HepG2 (cell line): ENCODE data around the gene ADCY9. TPM values are rescaled to one million over a fixed set of nuclear protein-coding genes. Genes with fewer than 3 reads are reported as not detected.

Source experiments
- CCAR2 ChIP-seq: fragments of 200-400 bp; formaldehyde crosslinking; optimal IDR thresholded peaks from 2 replicates; pipeline ENCODE3; 2018; ENCODE audit warnings: low read depth, mild to moderate bottlenecking, low read length, moderate library complexity
- CREB1 ChIP-seq, 2 experiments: fragments of 450-650 bp in 1 of 2; IDR thresholded peaks; 2 replicates each; pipeline ENCODE4 v1.6.1; 2016 to 2017; ENCODE audit warnings: control low read depth in 1 of 2, mild to moderate bottlenecking in 1 of 2, missing compliant biosample characterization in 1 of 2, missing genetic modification characterization in 1 of 2
- ELF1 ChIP-seq: sonication (generic); formaldehyde crosslinking; IDR thresholded peaks from 2 replicates; pipeline ENCODE4 v1.4.0; 2020; ENCODE audit warnings: missing genetic modification reagents
- FOXM1 ChIP-seq: sonication (generic); formaldehyde crosslinking; IDR thresholded peaks from 2 replicates; pipeline ENCODE4 v1.5.0; 2020; ENCODE audit warnings: missing genetic modification reagents
- GABPB1 ChIP-seq: IDR thresholded peaks from 2 replicates; pipeline ENCODE4 v1.6.1; 2016; ENCODE audit warnings: mild to moderate bottlenecking, missing genetic modification reagents, moderate library complexity, missing compliant biosample characterization
- KAT7 ChIP-seq: IDR thresholded peaks from 2 replicates; pipeline ENCODE4 v1.6.1; 2018; ENCODE audit warnings: borderline replicate concordance, missing compliant biosample characterization
- MTA3 ChIP-seq: sonication (generic); formaldehyde crosslinking; IDR thresholded peaks from 2 replicates; pipeline ENCODE4 v1.4.0; 2020; ENCODE audit warnings: missing genetic modification reagents
- ONECUT2 ChIP-seq: sonication (generic); formaldehyde crosslinking; IDR thresholded peaks from 2 replicates; pipeline ENCODE4 v1.4.0; 2020; ENCODE audit warnings: missing genetic modification reagents
- PCBP2 ChIP-seq: fragments of 200-400 bp; formaldehyde crosslinking; optimal IDR thresholded peaks from 2 replicates; pipeline ENCODE3; 2018; ENCODE audit warnings: low read length, low read depth; ENCODE audit not compliant: poor library complexity, severe bottlenecking
- TOE1 ChIP-seq: sonication (generic); formaldehyde crosslinking; IDR thresholded peaks from 2 replicates; pipeline ENCODE4 v1.4.0; 2020; ENCODE audit warnings: mild to moderate bottlenecking, missing genetic modification reagents
- ZFP1 ChIP-seq: IDR thresholded peaks from 2 replicates; pipeline ENCODE4 v1.6.1; 2016
- ZNF329 ChIP-seq: sonication (generic); formaldehyde crosslinking; IDR thresholded peaks from 2 replicates; pipeline ENCODE4 v1.9.0; 2021; ENCODE audit warnings: low read depth, mild to moderate bottlenecking, missing genetic modification reagents
- ZNF501 ChIP-seq: sonication (generic); formaldehyde crosslinking; IDR thresholded peaks from 2 replicates; pipeline ENCODE4 v1.5.1; 2020; ENCODE audit warnings: mild to moderate bottlenecking, moderate library complexity, missing genetic modification reagents
- polyA plus RNA-seq, 8 experiments: library from polyadenylated mRNA; depleted of rRNA in 3 of 8; stranded (reverse) in 7 of 8; unstranded in 1 of 8; fragments of >200 nt; fragmentation: Illumina TruSeq in 4 of 8; extraction: Trizol in 4 of 8; gene quantifications; 2 replicates each; pipeline versions ENCODE4 v1.2.1 to v1.2.3, GENCODE V29; 2011 to 2016; ENCODE audit warnings: low read depth in 4 of 8, missing spikeins in 1 of 8, mixed read lengths in 1 of 8; ENCODE audit not compliant: insufficient read depth in 1 of 8
- total RNA-seq, 5 experiments: library from RNA; depleted of rRNA; stranded (reverse); fragments of >200 nt; fragmentation: Illumina TruSeq; extraction: Trizol; gene quantifications; 2 replicates each; pipeline ENCODE4 v1.2.3, GENCODE V29; 2016; ENCODE audit warnings: low read depth in 1 of 5
- TF ChIP-seq, protein P1 (sequence below): sonication (generic); formaldehyde crosslinking; IDR thresholded peaks from 2 replicates; pipeline ENCODE4 v1.5.0; 2020; ENCODE audit warnings: missing genetic modification reagents
- TF ChIP-seq, protein P2 (sequence below): sonication (generic); formaldehyde crosslinking; IDR thresholded peaks from 2 replicates; pipeline ENCODE4 v1.4.0; 2020; ENCODE audit warnings: missing genetic modification reagents, borderline replicate concordance
- TF ChIP-seq, protein P3 (sequence below): sonication (generic); formaldehyde crosslinking; IDR thresholded peaks from 2 replicates; pipeline ENCODE4 v1.5.0; 2020; ENCODE audit warnings: mild to moderate bottlenecking, missing genetic modification reagents
- TF ChIP-seq, protein P4 (sequence below): sonication (generic); formaldehyde crosslinking; IDR thresholded peaks from 2 replicates; pipeline ENCODE4 v1.4.0; 2020; ENCODE audit warnings: missing genetic modification reagents, borderline replicate concordance
- TF ChIP-seq, protein P5 (sequence below): sonication (generic); formaldehyde crosslinking; IDR thresholded peaks from 2 replicates; pipeline ENCODE4 v1.5.0; 2020; ENCODE audit warnings: mild to moderate bottlenecking, missing genetic modification reagents, borderline replicate concordance

ADCY9 gene
- total and polyA plus RNA-seq, 2 of the 13 experiments (the other 11 are each of a cell fraction or from before 2014, with no cell fraction given), result 11.2 to 13.9 TPM

DNA sequence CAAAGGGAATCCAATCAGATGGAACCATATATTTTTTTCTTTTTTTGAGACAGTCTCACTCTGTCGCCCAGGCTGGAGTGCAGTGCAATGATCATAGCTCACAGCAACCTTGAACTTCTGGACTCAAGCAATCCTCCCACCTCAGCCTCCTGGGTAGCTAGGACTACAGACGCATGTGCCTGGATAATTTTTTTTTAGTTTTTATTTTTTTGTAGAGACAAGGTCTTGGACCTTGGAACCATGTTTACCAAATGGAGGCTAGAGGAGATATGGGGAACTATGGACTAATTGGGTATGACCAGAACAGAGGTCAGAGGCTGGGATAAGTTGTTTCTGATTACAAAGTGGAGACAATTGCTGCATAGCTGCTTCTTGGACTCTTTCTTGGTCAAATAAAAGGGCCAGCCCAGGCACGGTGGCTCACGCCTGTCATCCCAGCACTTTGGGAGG, 41.2 kb upstream of the ADCY9 start (continued):
- TF ChIP-seq, protein P1, sequence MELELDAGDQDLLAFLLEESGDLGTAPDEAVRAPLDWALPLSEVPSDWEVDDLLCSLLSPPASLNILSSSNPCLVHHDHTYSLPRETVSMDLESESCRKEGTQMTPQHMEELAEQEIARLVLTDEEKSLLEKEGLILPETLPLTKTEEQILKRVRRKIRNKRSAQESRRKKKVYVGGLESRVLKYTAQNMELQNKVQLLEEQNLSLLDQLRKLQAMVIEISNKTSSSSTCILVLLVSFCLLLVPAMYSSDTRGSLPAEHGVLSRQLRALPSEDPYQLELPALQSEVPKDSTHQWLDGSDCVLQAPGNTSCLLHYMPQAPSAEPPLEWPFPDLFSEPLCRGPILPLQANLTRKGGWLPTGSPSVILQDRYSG (CRISPR knock-in tag), result no peak
- 0 out of 2 replicates have a peak, but pooled peaks have one; percentile 36 for TF ChIP-seq KAT7 (CRISPR knock-in tag)
- no peak for TF ChIP-seq PCBP2
- TF ChIP-seq ZNF329, result no peak
- TF ChIP-seq GABPB1 (CRISPR knock-in tag), result no peak
- TF ChIP-seq TOE1 (CRISPR knock-in tag), result no peak
- TF ChIP-seq, protein P2, sequence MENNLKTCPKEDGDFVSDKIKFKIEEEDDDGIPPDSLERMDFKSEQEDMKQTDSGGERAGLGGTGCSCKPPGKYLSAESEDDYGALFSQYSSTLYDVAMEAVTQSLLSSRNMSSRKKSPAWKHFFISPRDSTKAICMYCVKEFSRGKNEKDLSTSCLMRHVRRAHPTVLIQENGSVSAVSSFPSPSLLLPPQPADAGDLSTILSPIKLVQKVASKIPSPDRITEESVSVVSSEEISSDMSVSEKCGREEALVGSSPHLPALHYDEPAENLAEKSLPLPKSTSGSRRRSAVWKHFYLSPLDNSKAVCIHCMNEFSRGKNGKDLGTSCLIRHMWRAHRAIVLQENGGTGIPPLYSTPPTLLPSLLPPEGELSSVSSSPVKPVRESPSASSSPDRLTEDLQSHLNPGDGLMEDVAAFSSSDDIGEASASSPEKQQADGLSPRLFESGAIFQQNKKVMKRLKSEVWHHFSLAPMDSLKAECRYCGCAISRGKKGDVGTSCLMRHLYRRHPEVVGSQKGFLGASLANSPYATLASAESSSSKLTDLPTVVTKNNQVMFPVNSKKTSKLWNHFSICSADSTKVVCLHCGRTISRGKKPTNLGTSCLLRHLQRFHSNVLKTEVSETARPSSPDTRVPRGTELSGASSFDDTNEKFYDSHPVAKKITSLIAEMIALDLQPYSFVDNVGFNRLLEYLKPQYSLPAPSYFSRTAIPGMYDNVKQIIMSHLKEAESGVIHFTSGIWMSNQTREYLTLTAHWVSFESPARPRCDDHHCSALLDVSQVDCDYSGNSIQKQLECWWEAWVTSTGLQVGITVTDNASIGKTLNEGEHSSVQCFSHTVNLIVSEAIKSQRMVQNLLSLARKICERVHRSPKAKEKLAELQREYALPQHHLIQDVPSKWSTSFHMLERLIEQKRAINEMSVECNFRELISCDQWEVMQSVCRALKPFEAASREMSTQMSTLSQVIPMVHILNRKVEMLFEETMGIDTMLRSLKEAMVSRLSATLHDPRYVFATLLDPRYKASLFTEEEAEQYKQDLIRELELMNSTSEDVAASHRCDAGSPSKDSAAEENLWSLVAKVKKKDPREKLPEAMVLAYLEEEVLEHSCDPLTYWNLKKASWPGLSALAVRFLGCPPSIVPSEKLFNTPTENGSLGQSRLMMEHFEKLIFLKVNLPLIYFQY (CRISPR knock-in tag), result no peak
- TF ChIP-seq CREB1 (IDR thresholded peaks at IDR 0.05), result no peak
- 0 out of 2 replicates have a peak, but pooled peaks have one; percentile 6 for TF ChIP-seq CREB1 (CRISPR knock-in tag; IDR thresholded peaks at IDR 0.05)
- no peak; the same call in 1 of the 2 replicates for TF ChIP-seq ELF1 (CRISPR knock-in tag)
- TF ChIP-seq ZFP1 (CRISPR knock-in tag), result no peak
- TF ChIP-seq CCAR2, result no peak
- TF ChIP-seq, protein P3, sequence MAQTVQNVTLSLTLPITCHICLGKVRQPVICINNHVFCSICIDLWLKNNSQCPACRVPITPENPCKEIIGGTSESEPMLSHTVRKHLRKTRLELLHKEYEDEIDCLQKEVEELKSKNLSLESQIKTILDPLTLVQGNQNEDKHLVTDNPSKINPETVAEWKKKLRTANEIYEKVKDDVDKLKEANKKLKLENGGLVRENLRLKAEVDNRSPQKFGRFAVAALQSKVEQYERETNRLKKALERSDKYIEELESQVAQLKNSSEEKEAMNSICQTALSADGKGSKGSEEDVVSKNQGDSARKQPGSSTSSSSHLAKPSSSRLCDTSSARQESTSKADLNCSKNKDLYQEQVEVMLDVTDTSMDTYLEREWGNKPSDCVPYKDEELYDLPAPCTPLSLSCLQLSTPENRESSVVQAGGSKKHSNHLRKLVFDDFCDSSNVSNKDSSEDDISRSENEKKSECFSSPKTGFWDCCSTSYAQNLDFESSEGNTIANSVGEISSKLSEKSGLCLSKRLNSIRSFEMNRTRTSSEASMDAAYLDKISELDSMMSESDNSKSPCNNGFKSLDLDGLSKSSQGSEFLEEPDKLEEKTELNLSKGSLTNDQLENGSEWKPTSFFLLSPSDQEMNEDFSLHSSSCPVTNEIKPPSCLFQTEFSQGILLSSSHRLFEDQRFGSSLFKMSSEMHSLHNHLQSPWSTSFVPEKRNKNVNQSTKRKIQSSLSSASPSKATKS, result no peak
- TF ChIP-seq ONECUT2, result no peak
- no peak for TF ChIP-seq MTA3 (CRISPR knock-in tag)
- TF ChIP-seq, protein P4, sequence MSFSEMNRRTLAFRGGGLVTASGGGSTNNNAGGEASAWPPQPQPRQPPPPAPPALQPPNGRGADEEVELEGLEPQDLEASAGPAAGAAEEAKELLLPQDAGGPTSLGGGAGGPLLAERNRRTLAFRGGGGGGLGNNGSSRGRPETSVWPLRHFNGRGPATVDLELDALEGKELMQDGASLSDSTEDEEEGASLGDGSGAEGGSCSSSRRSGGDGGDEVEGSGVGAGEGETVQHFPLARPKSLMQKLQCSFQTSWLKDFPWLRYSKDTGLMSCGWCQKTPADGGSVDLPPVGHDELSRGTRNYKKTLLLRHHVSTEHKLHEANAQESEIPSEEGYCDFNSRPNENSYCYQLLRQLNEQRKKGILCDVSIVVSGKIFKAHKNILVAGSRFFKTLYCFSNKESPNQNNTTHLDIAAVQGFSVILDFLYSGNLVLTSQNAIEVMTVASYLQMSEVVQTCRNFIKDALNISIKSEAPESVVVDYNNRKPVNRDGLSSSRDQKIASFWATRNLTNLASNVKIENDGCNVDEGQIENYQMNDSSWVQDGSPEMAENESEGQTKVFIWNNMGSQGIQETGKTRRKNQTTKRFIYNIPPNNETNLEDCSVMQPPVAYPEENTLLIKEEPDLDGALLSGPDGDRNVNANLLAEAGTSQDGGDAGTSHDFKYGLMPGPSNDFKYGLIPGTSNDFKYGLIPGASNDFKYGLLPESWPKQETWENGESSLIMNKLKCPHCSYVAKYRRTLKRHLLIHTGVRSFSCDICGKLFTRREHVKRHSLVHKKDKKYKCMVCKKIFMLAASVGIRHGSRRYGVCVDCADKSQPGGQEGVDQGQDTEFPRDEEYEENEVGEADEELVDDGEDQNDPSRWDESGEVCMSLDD (CRISPR knock-in tag), result no peak
- 0 out of 2 replicates have a peak, but pooled peaks have one; percentile 31 for TF ChIP-seq ZNF501 (CRISPR knock-in tag)
- TF ChIP-seq FOXM1 (CRISPR knock-in tag), result no peak
- TF ChIP-seq, protein P5, sequence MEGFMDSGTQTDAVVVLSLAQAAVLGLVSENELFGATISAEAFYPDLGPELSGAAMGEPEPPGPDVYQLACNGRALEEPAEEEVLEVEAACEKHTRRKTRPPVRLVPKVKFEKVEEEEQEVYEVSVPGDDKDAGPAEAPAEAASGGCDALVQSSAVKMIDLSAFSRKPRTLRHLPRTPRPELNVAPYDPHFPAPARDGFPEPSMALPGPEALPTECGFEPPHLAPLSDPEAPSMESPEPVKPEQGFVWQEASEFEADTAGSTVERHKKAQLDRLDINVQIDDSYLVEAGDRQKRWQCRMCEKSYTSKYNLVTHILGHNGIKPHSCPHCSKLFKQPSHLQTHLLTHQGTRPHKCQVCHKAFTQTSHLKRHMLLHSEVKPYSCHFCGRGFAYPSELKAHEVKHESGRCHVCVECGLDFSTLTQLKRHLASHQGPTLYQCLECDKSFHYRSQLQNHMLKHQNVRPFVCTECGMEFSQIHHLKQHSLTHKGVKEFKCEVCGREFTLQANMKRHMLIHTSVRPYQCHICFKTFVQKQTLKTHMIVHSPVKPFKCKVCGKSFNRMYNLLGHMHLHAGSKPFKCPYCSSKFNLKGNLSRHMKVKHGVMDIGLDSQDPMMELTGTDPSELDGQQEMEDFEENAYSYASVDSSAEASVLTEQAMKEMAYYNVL (CRISPR knock-in tag), result peak; percentile 25; the same call in 1 of the 2 replicates
